Gastrocnemius medialis (tissue), 4 donors: ENCODE measurements around the gene SMURF2. TPM values are rescaled to one million over a fixed set of nuclear protein-coding genes. Genes with fewer than 3 reads are reported as not detected.

ENCODE experiments used
- ATAC-seq, 2 donors: fragments of 150-250 bp; one replicate each; pipeline ENCODE4 v1.9.1; 2016
- DNase-seq, 2 donors: peaks; one replicate each; pipeline ENCODE4 v3.0.0-alpha.2; 2019
- H3K27ac ChIP-seq, 4 donors: fragments of 200-600 bp; sonication (generic); 1 replicate in 1 of 4; 2 replicates in 3 of 4; pipeline ENCODE4 v1.5.1; 2016 to 2018; ENCODE audit warnings: mild to moderate bottlenecking in 2 of 4, moderate library complexity in 1 of 4
- H3K27me3 ChIP-seq, 3 donors: fragments of 200-600 bp; sonication (generic) in 2 of 3; 1 replicate in 1 of 3; 2 replicates in 2 of 3; pipeline versions ENCODE4 v1.5.1 to v1.6.0; 2016 to 2019; ENCODE audit warnings: mild to moderate bottlenecking in 1 of 3, moderate library complexity in 1 of 3
- H3K36me3 ChIP-seq, 2 donors: fragments of 200-600 bp; sonication (generic) in 1 of 2; one replicate each; pipeline ENCODE4 v1.5.1; 2017 to 2018
- H3K4me1 ChIP-seq, 2 donors: fragments of 200-600 bp; sonication (generic) in 1 of 2; one replicate each; pipeline ENCODE4 v1.5.1; 2016 to 2017; ENCODE audit warnings: mild to moderate bottlenecking in 2 of 2
- H3K4me3 ChIP-seq, 4 donors: fragments of 200-600 bp; sonication (generic) in 3 of 4; 1 replicate in 1 of 4; 2 replicates in 3 of 4; pipeline ENCODE4 v1.5.1; 2016 to 2019; ENCODE audit warnings: mild to moderate bottlenecking in 2 of 4
- H3K9me3 ChIP-seq, 3 donors: fragments of 200-600 bp; sonication (generic) in 2 of 3; 1 replicate in 1 of 3; 2 replicates in 2 of 3; pipeline ENCODE4 v1.5.1; 2016 to 2019
- CTCF ChIP-seq, 5 experiments: fragments of 450-650 bp in 3 of 5; fragments of 200-600 bp in 2 of 5; sonication (generic) in 2 of 5; IDR thresholded peaks in 4 of 5; conservative IDR thresholded peaks in 1 of 5; 1 replicate in 4 of 5; 2 replicates in 1 of 5; pipeline ENCODE4 v1.5.1; 2016 to 2019; ENCODE audit warnings: antibody characterized with exemption in 5 of 5, mild to moderate bottlenecking in 3 of 5, moderate library complexity in 3 of 5
- POLR2A ChIP-seq, 2 donors: fragments of 450-650 bp; IDR thresholded peaks; one replicate each; pipeline ENCODE4 v1.6.1; 2017; ENCODE audit warnings: antibody characterized with exemption in 2 of 2, mild to moderate bottlenecking in 2 of 2, moderate library complexity in 2 of 2
- in situ Hi-C, 4 donors: fragments of 200-750 bp; cut with MboI; loops; one replicate each; pipeline versions ENCODE4 v1.15.0 to v1.8.0; 2017; ENCODE audit warnings: low sequenced_read_pairs in 4 of 4
- intact Hi-C: fragments of 100-400 bp; cut with DNase I; formaldehyde crosslinking; loops from one replicate; pipeline ENCODE4 v1.15.1; 2023; ENCODE audit warnings: low total_unique reads
- total RNA-seq, 4 donors: library from RNA; depleted of rRNA; stranded (reverse); fragments of >200 nt; gene quantifications; one replicate each; pipeline versions ENCODE4 v1.1.0 to v1.2.3, GENCODE V29; 2016

SMURF2 gene
- total RNA-seq, 4 donors from 2014 or later, result 8.9 to 15.3 (median 11.4) TPM

- Histone ChIP-seq H3K4me1 (peaks cover 10 to 11% of the 10 kb centered on the region in 2 donors), H3K27ac (no peak overlapping the region), H3K9me3 (no peaks in the 10 kb centered on the region), H3K36me3 (no peaks in the 10 kb centered on the region), H3K4me3 (no peak overlapping the region), H3K27me3 (no peaks in the 10 kb centered on the region)
- in situ Hi-C loops (no loop called here), intact Hi-C loops (no loop called here)
- TF ChIP-seq POLR2A (IDR thresholded peaks at IDR 0.05) (no peak), CTCF (IDR thresholded peaks at IDR 0.05 in 4 of 5, conservative IDR thresholded peaks at IDR 0.05 in 1 of 5) (no peak)
- DNase-seq (no peak), ATAC-seq (no peak)
Observed at GRCh38 chr17:64618848-64619247, 43.3 kb downstream of the SMURF2 start.

GRCh38 chr17:64617125-64617780 lies 44.9 kb downstream of the SMURF2 start:
- in situ Hi-C loops, result no loop called here
- no peaks in the 10 kb centered on the region for H3K9me3 ChIP-seq

GRCh38 chr17:64615028-64615677 lies 47.0 kb downstream of the SMURF2 start:
- Histone ChIP-seq H3K27me3 (no peaks in the 10 kb centered on the region), H3K4me1 (peaks cover 10 to 15% of the 10 kb centered on the region in 2 donors), H3K36me3 (no peaks in the 10 kb centered on the region), H3K27ac (no peak overlapping the region), H3K9me3 (no peaks in the 10 kb centered on the region), H3K4me3 (no peak overlapping the region)
- DNase-seq (no peak), ATAC-seq (no peak)
- TF ChIP-seq CTCF (IDR thresholded peaks at IDR 0.05 in 4 of 5, conservative IDR thresholded peaks at IDR 0.05 in 1 of 5) (no peak), POLR2A (IDR thresholded peaks at IDR 0.05) (no peak)
- intact Hi-C loops (no loop called here), in situ Hi-C loops (no loop called here)

More at GRCh38 chr17:64617125-64617780, 44.9 kb downstream of the SMURF2 start:
- Histone ChIP-seq H3K27ac (no peak overlapping the region), H3K4me3 (no peak overlapping the region), H3K27me3 (no peaks in the 10 kb centered on the region), H3K4me1 (peaks cover 10 to 15% of the 10 kb centered on the region in 2 donors), H3K36me3 (no peaks in the 10 kb centered on the region)
- intact Hi-C loops, result no loop called here
- ATAC-seq (no peak), DNase-seq (no peak)
- TF ChIP-seq CTCF (IDR thresholded peaks at IDR 0.05 in 4 of 5, conservative IDR thresholded peaks at IDR 0.05 in 1 of 5) (no peak), POLR2A (IDR thresholded peaks at IDR 0.05) (no peak)

GRCh38 chr17:64614266-64615027 lies 47.7 kb downstream of the SMURF2 start:
- in situ Hi-C loops, result no loop called here
- ATAC-seq, result no peak
- Histone ChIP-seq H3K4me3 (no peak overlapping the region), H3K27ac (no peak overlapping the region), H3K36me3 (no peaks in the 10 kb centered on the region), H3K27me3 (no peaks in the 10 kb centered on the region), H3K4me1 (peaks cover 10 to 15% of the 10 kb centered on the region in 2 donors), H3K9me3 (no peaks in the 10 kb centered on the region)
- TF ChIP-seq CTCF (IDR thresholded peaks at IDR 0.05 in 4 of 5, conservative IDR thresholded peaks at IDR 0.05 in 1 of 5), result no peak
- no peak for TF ChIP-seq POLR2A (IDR thresholded peaks at IDR 0.05)
- intact Hi-C loops, result no loop called here
- no peak for DNase-seq
